ENCODE results near the gene CERKL.

The CERKL gene

GRCh38 chr2:181573140-181573736 is 83.7 kb downstream of the CERKL start:
- no peak for DNase-seq

GRCh38 chr2:181570833-181571661 is 85.9 kb downstream of the CERKL start:
- no peak for DNase-seq

GRCh38 chr2:181570059-181570458 is 86.8 kb downstream of the CERKL start:
- DNase-seq = no peak

GRCh38 chr2:181566334-181567032 is 90.4 kb downstream of the CERKL start:
- DNase-seq = no peak

- no peak for DNase-seq
These were observed 93.7 kb downstream of the CERKL start for GRCh38 chr2:181563101-181563692.

GRCh38 chr2:181558371-181558770 is 98.5 kb downstream of the CERKL start:
- DNase-seq = no peak

- no peak for DNase-seq
These were observed 102.7 kb downstream of the CERKL start for GRCh38 chr2:181554061-181554830.

GRCh38 chr2:181553244-181553643 is 103.7 kb downstream of the CERKL start:
- no peak for DNase-seq

GRCh38 chr2:181552808-181553207 is 104.1 kb downstream of the CERKL start:
- DNase-seq = no peak

GRCh38 chr2:181546086-181546485 is 110.8 kb downstream of the CERKL start:
- no peak for DNase-seq

GRCh38 chr2:181542170-181542569 is 114.7 kb downstream of the CERKL start:
- DNase-seq = no peak

GRCh38 chr2:181540421-181540820 is 116.5 kb downstream of the CERKL start:
- no peak for DNase-seq

GRCh38 chr2:181536730-181537129 is 120.2 kb downstream of the CERKL start:
- no peak for DNase-seq

- DNase-seq = no peak
These were observed 128.5 kb downstream of the CERKL start for GRCh38 chr2:181528441-181528840.

GRCh38 chr2:181527058-181527457 is 129.8 kb downstream of the CERKL start:
- no peak for DNase-seq

GRCh38 chr2:181526014-181526413 is 130.9 kb downstream of the CERKL start:
- no peak for DNase-seq

GRCh38 chr2:181523756-181524155 is 133.1 kb downstream of the CERKL start:
- no peak for DNase-seq

- DNase-seq = no peak
These were observed 136.7 kb downstream of the CERKL start for GRCh38 chr2:181520253-181520652.

GRCh38 chr2:181517685-181518301 is 139.1 kb downstream of the CERKL start:
- DNase-seq = no peak

- no peak for DNase-seq
These were observed 139.9 kb downstream of the CERKL start for GRCh38 chr2:181516992-181517391.

- DNase-seq = no peak
These were observed 141.2 kb downstream of the CERKL start for GRCh38 chr2:181515719-181516118.

- DNase-seq = no peak
These were observed 156.7 kb downstream of the CERKL start for GRCh38 chr2:181500201-181500600.
